ENCODE data around the gene PDCL3.
A peak's percentile ranks its signal among the peaks of the same experiment; 100 is the strongest.

Gene PDCL3

GRCh38 chr2:100584816-100585215, 22.0 kb downstream of the PDCL3 start:
- Mint-ChIP-seq H3K9me3 (ENCODE audit: low read depth) (no peaks in the 10 kb centered on the region), H3K27ac (no peak overlapping the region), H3K27me3 (no peaks in the 10 kb centered on the region), H3K4me3 (no peak overlapping the region), H3K36me3 (peaks cover 2% of the 10 kb centered on the region), H3K4me1 (ENCODE audit: low read depth) (peaks cover 54% of the 10 kb centered on the region)

GRCh38 chr2:100588071-100588786, 25.4 kb downstream of the PDCL3 start:
- no peaks in the 10 kb centered on the region for H3K27me3 Mint-ChIP-seq
- peak overlapping the region; percentile 75 for H3K27ac Mint-ChIP-seq
- H3K9me3 Mint-ChIP-seq (ENCODE audit: low read depth) = no peaks in the 10 kb centered on the region
- peaks cover 41% of the 10 kb centered on the region for H3K4me1 Mint-ChIP-seq (ENCODE audit: low read depth)
- peaks cover 2% of the 10 kb centered on the region for H3K36me3 Mint-ChIP-seq
- peak overlapping the region; percentile 27 for H3K4me3 Mint-ChIP-seq

- peak overlapping the region; percentile 54 for H3K27ac Mint-ChIP-seq
- H3K9me3 Mint-ChIP-seq (ENCODE audit: low read depth) = no peaks in the 10 kb centered on the region
- no peak overlapping the region for H3K4me3 Mint-ChIP-seq
Measured at GRCh38 chr2:100589527-100589926, 26.7 kb downstream of the PDCL3 start.

GRCh38 chr2:100592226-100592625, 29.4 kb downstream of the PDCL3 start:
- H3K4me1 Mint-ChIP-seq (ENCODE audit: low read depth) = peaks cover 39% of the 10 kb centered on the region
- no peak overlapping the region for H3K4me3 Mint-ChIP-seq
- H3K36me3 Mint-ChIP-seq = no peaks in the 10 kb centered on the region
- H3K27me3 Mint-ChIP-seq = no peaks in the 10 kb centered on the region
- H3K9me3 Mint-ChIP-seq (ENCODE audit: low read depth) = no peaks in the 10 kb centered on the region
- no peak overlapping the region for H3K27ac Mint-ChIP-seq

More at GRCh38 chr2:100589527-100589926, 26.7 kb downstream of the PDCL3 start:
- Mint-ChIP-seq H3K27me3 (no peaks in the 10 kb centered on the region), H3K36me3 (no peaks in the 10 kb centered on the region), H3K4me1 (ENCODE audit: low read depth) (peaks cover 45% of the 10 kb centered on the region)

- Mint-ChIP-seq H3K9me3 (ENCODE audit: low read depth) (no peaks in the 10 kb centered on the region), H3K27me3 (no peaks in the 10 kb centered on the region), H3K27ac (no peak overlapping the region), H3K4me1 (ENCODE audit: low read depth) (peaks cover 23% of the 10 kb centered on the region), H3K36me3 (no peaks in the 10 kb centered on the region), H3K4me3 (no peak overlapping the region)
Measured at GRCh38 chr2:100596465-100596864, 33.7 kb downstream of the PDCL3 start.

- Mint-ChIP-seq H3K4me3 (no peak overlapping the region), H3K27ac (no peak overlapping the region), H3K36me3 (no peaks in the 10 kb centered on the region), H3K4me1 (ENCODE audit: low read depth) (peaks cover 11% of the 10 kb centered on the region), H3K9me3 (ENCODE audit: low read depth) (no peaks in the 10 kb centered on the region), H3K27me3 (no peaks in the 10 kb centered on the region)
Measured at GRCh38 chr2:100599566-100599965, 36.8 kb downstream of the PDCL3 start.

GRCh38 chr2:100601661-100602060, 38.9 kb downstream of the PDCL3 start:
- no peak overlapping the region for H3K4me3 Mint-ChIP-seq
- no peaks in the 10 kb centered on the region for H3K9me3 Mint-ChIP-seq (ENCODE audit: low read depth)
- H3K27me3 Mint-ChIP-seq = no peaks in the 10 kb centered on the region
- no peaks in the 10 kb centered on the region for H3K36me3 Mint-ChIP-seq
- H3K4me1 Mint-ChIP-seq (ENCODE audit: low read depth) = peaks cover 4% of the 10 kb centered on the region
- no peak overlapping the region for H3K27ac Mint-ChIP-seq

GRCh38 chr2:100603414-100603813, 40.6 kb downstream of the PDCL3 start:
- no peaks in the 10 kb centered on the region for H3K9me3 Mint-ChIP-seq (ENCODE audit: low read depth)
- H3K4me1 Mint-ChIP-seq (ENCODE audit: low read depth) = peaks cover 6% of the 10 kb centered on the region
- H3K27me3 Mint-ChIP-seq = no peaks in the 10 kb centered on the region
- no peaks in the 10 kb centered on the region for H3K36me3 Mint-ChIP-seq
- H3K27ac Mint-ChIP-seq = no peak overlapping the region
- H3K4me3 Mint-ChIP-seq = no peak overlapping the region

- H3K4me1 Mint-ChIP-seq (ENCODE audit: low read depth) = peaks cover 6% of the 10 kb centered on the region
- H3K27ac Mint-ChIP-seq = no peak overlapping the region
- H3K27me3 Mint-ChIP-seq = no peaks in the 10 kb centered on the region
- no peak overlapping the region for H3K4me3 Mint-ChIP-seq
- H3K9me3 Mint-ChIP-seq (ENCODE audit: low read depth) = no peaks in the 10 kb centered on the region
- no peaks in the 10 kb centered on the region for H3K36me3 Mint-ChIP-seq
Measured at GRCh38 chr2:100603948-100604633, 41.3 kb downstream of the PDCL3 start.

GRCh38 chr2:100606332-100606725, 43.5 kb downstream of the PDCL3 start:
- Mint-ChIP-seq H3K36me3 (no peaks in the 10 kb centered on the region), H3K4me1 (ENCODE audit: low read depth) (peaks cover 6% of the 10 kb centered on the region), H3K9me3 (ENCODE audit: low read depth) (no peaks in the 10 kb centered on the region), H3K27ac (no peak overlapping the region), H3K27me3 (no peaks in the 10 kb centered on the region), H3K4me3 (no peak overlapping the region)

GRCh38 chr2:100606726-100607343, 44.0 kb downstream of the PDCL3 start:
- Mint-ChIP-seq H3K27ac (no peak overlapping the region), H3K36me3 (no peaks in the 10 kb centered on the region), H3K4me3 (no peak overlapping the region), H3K9me3 (ENCODE audit: low read depth) (no peaks in the 10 kb centered on the region), H3K4me1 (ENCODE audit: low read depth) (peaks cover 2% of the 10 kb centered on the region), H3K27me3 (no peaks in the 10 kb centered on the region)

- peaks cover 2% of the 10 kb centered on the region for H3K4me1 Mint-ChIP-seq (ENCODE audit: low read depth)
- H3K27me3 Mint-ChIP-seq = no peaks in the 10 kb centered on the region
- H3K36me3 Mint-ChIP-seq = no peaks in the 10 kb centered on the region
- no peaks in the 10 kb centered on the region for H3K9me3 Mint-ChIP-seq (ENCODE audit: low read depth)
- no peak overlapping the region for H3K27ac Mint-ChIP-seq
- H3K4me3 Mint-ChIP-seq = no peak overlapping the region
Measured at GRCh38 chr2:100610381-100610831, 47.6 kb downstream of the PDCL3 start.

GRCh38 chr2:100611079-100612029, 48.6 kb downstream of the PDCL3 start:
- H3K27me3 Mint-ChIP-seq = no peaks in the 10 kb centered on the region
- H3K36me3 Mint-ChIP-seq = no peaks in the 10 kb centered on the region
- no peak overlapping the region for H3K4me3 Mint-ChIP-seq
- no peaks in the 10 kb centered on the region for H3K9me3 Mint-ChIP-seq (ENCODE audit: low read depth)
- H3K4me1 Mint-ChIP-seq (ENCODE audit: low read depth) = peaks cover 2% of the 10 kb centered on the region
- H3K27ac Mint-ChIP-seq = no peak overlapping the region

- Mint-ChIP-seq H3K4me1 (ENCODE audit: low read depth) (peaks cover 4% of the 10 kb centered on the region), H3K27ac (no peak overlapping the region), H3K27me3 (no peaks in the 10 kb centered on the region), H3K36me3 (no peaks in the 10 kb centered on the region), H3K9me3 (ENCODE audit: low read depth) (no peaks in the 10 kb centered on the region), H3K4me3 (no peak overlapping the region)
Measured at GRCh38 chr2:100612388-100613000, 49.7 kb downstream of the PDCL3 start.

Data from activated naive CD8-positive, alpha-beta T cell (primary cell).